SK-N-DZ (cell line): ENCODE data around the gene MC3R. TPM values are rescaled to one million over a fixed set of nuclear protein-coding genes. Genes with fewer than 3 reads are reported as not detected.
"Not testable (repeated sequence)": the region's sequence is repeated elsewhere in the genome, so short reads cannot be mapped to it uniquely, and the experiment has no call there.

Source experiments
- DNase-seq: peaks from one replicate; pipeline ENCODE4 v3.0.0-alpha.2; 2015; ENCODE audit warnings: low spot score
- polyA plus RNA-seq, 2 experiments: library from polyadenylated mRNA; depleted of rRNA; stranded (reverse); fragments of >200 nt; gene quantifications; 2 replicates each; pipeline ENCODE4 v1.2.3, GENCODE V29; 2014

The MC3R gene
- polyA plus RNA-seq (2014; cell fraction: cytosol; rRNA removed), result not detected in 2 replicates
- polyA plus RNA-seq (2014; cell fraction: nucleus; rRNA removed), result not detected in 2 replicates

- peak; percentile 55 for DNase-seq
These were observed at the start of gene MC3R for GRCh38 chr20:56247954-56248782. MC3R (plus strand) TSS chr20:56248732; CDS start chr20:56248844, 112 bp downstream.

GRCh38 chr20:56200456-56200855 is 48.1 kb upstream of the MC3R start:
- DNase-seq, result peak; percentile 15

- no peak for DNase-seq
These were observed 45.9 kb upstream of the MC3R start for GRCh38 chr20:56202493-56203077.

- DNase-seq, result no peak
These were observed 44.3 kb upstream of the MC3R start for GRCh38 chr20:56204206-56204605.

GRCh38 chr20:56205346-56205745 is 43.2 kb upstream of the MC3R start:
- no peak for DNase-seq

GRCh38 chr20:56207656-56208055 is 40.9 kb upstream of the MC3R start:
- DNase-seq, result no peak

- no peak for DNase-seq
These were observed 40.4 kb upstream of the MC3R start for GRCh38 chr20:56208121-56208520.

- no peak for DNase-seq
These were observed 37.5 kb upstream of the MC3R start for GRCh38 chr20:56211051-56211450.

- DNase-seq, result no peak
These were observed 36.4 kb upstream of the MC3R start for GRCh38 chr20:56212091-56212490.

GRCh38 chr20:56213321-56213720 is 35.2 kb upstream of the MC3R start:
- no peak for DNase-seq

- no peak for DNase-seq
These were observed 33.4 kb upstream of the MC3R start for GRCh38 chr20:56215115-56215514.

GRCh38 chr20:56217829-56218228 is 30.7 kb upstream of the MC3R start:
- no peak for DNase-seq

- not testable (repeated sequence) for DNase-seq
These were observed 27.3 kb upstream of the MC3R start for GRCh38 chr20:56221186-56221585.

GRCh38 chr20:56222201-56222600 is 26.3 kb upstream of the MC3R start:
- no peak for DNase-seq

- DNase-seq, result no peak
These were observed 25.6 kb upstream of the MC3R start for GRCh38 chr20:56222945-56223344.

GRCh38 chr20:56223352-56223751 is 25.2 kb upstream of the MC3R start:
- DNase-seq, result no peak

- DNase-seq, result no peak
These were observed 20.5 kb upstream of the MC3R start for GRCh38 chr20:56228021-56228420.

- no peak for DNase-seq
These were observed 18.7 kb upstream of the MC3R start for GRCh38 chr20:56229812-56230211.

GRCh38 chr20:56234110-56234509 is 14.4 kb upstream of the MC3R start:
- DNase-seq, result no peak

GRCh38 chr20:56237335-56237734 is 11.2 kb upstream of the MC3R start:
- DNase-seq, result no peak

- no peak for DNase-seq
These were observed 4.3 kb upstream of the MC3R start for GRCh38 chr20:56244259-56244658.

GRCh38 chr20:56245761-56246160 is 2.8 kb upstream of the MC3R start:
- no peak for DNase-seq
